ENCODE measurements around the gene GID4. TPM values are rescaled to one million over a fixed set of nuclear protein-coding genes. Genes with fewer than 3 reads are reported as not detected.

The GID4 gene
- total and polyA plus RNA-seq, 4 donors, result 1.7 to 4.9 (median 3.7) TPM

DNA sequence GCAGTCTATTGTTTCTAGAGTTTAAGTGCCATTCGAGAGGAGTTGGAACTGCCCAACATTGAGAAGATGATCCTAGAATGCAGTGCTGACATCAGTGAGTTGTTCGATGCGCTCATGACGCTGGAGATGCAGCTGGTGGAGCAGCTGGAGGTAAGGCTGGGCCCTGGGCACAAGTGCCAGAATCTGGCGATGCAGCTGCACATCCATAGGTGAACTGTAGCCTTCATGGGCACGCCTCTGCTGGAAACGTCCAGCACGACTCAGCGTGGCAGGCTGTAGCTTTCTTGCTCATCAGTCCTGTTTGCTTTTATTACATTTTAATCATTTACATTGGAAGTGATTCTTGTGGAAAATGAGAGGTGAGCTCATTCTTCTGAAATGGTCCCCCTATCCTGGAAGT lies 34.9 kb upstream of the GID4 start:
- Histone ChIP-seq H3K9ac (ENCODE audit: low read depth in 1 of 2, low read length in 2 of 2) (no peak overlapping the region), H3K36me3 (ENCODE audit: control insufficient read depth in 4 of 4, insufficient read depth in 3 of 4, low read depth in 1 of 4, low read length in 3 of 4) (peaks cover 0 to 12% (median 0%) of the 10 kb centered on the region in 4 donors), H3K4me3 (ENCODE audit: low read depth in 1 of 3, low read length in 3 of 3) (no peak overlapping the region), H3K4me1 (ENCODE audit: control insufficient read depth in 4 of 4, insufficient read depth in 4 of 4, low read length in 3 of 4) (no peaks in the 10 kb centered on the region), H3K9me3 (ENCODE audit: control insufficient read depth in 4 of 4, low read length in 3 of 4) (no peaks in the 10 kb centered on the region), H3K27me3 (ENCODE audit: control insufficient read depth in 4 of 4, insufficient read depth in 4 of 4, low read length in 3 of 4) (no peaks in the 10 kb centered on the region), H3K27ac (ENCODE audit: low read depth in 1 of 2, low read length in 2 of 2) (no peak overlapping the region)
- DNase-seq (ENCODE audit: low spot score), result no peak
- no peak for TF ChIP-seq YY1 (IDR thresholded peaks at IDR 0.05)
- TF ChIP-seq TAF1 (conservative IDR thresholded peaks at IDR 0.05), result no peak
- no peak for TF ChIP-seq FOXA1 (IDR thresholded peaks at IDR 0.05)
- TF ChIP-seq HNF4G (IDR thresholded peaks at IDR 0.05), result no peak
- TF ChIP-seq, protein P1, sequence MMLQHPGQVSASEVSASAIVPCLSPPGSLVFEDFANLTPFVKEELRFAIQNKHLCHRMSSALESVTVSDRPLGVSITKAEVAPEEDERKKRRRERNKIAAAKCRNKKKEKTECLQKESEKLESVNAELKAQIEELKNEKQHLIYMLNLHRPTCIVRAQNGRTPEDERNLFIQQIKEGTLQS (IDR thresholded peaks at IDR 0.05), result no peak
- TF ChIP-seq, protein P2, sequence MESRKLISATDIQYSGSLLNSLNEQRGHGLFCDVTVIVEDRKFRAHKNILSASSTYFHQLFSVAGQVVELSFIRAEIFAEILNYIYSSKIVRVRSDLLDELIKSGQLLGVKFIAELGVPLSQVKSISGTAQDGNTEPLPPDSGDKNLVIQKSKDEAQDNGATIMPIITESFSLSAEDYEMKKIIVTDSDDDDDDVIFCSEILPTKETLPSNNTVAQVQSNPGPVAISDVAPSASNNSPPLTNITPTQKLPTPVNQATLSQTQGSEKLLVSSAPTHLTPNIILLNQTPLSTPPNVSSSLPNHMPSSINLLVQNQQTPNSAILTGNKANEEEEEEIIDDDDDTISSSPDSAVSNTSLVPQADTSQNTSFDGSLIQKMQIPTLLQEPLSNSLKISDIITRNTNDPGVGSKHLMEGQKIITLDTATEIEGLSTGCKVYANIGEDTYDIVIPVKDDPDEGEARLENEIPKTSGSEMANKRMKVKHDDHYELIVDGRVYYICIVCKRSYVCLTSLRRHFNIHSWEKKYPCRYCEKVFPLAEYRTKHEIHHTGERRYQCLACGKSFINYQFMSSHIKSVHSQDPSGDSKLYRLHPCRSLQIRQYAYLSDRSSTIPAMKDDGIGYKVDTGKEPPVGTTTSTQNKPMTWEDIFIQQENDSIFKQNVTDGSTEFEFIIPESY (IDR thresholded peaks at IDR 0.05), result no peak
- TF ChIP-seq FOXA2 (IDR thresholded peaks at IDR 0.05), result no peak
- TF ChIP-seq SP1 (IDR thresholded peaks at IDR 0.05), result no peak
- no peak for TF ChIP-seq NR2F2 (IDR thresholded peaks at IDR 0.05)
- no peak for TF ChIP-seq HNF4A (conservative IDR thresholded peaks at IDR 0.05)
- no peak for TF ChIP-seq REST (IDR thresholded peaks at IDR 0.05)
- no peak for TF ChIP-seq RXRA (IDR thresholded peaks at IDR 0.05)
- TF ChIP-seq, protein P3, sequence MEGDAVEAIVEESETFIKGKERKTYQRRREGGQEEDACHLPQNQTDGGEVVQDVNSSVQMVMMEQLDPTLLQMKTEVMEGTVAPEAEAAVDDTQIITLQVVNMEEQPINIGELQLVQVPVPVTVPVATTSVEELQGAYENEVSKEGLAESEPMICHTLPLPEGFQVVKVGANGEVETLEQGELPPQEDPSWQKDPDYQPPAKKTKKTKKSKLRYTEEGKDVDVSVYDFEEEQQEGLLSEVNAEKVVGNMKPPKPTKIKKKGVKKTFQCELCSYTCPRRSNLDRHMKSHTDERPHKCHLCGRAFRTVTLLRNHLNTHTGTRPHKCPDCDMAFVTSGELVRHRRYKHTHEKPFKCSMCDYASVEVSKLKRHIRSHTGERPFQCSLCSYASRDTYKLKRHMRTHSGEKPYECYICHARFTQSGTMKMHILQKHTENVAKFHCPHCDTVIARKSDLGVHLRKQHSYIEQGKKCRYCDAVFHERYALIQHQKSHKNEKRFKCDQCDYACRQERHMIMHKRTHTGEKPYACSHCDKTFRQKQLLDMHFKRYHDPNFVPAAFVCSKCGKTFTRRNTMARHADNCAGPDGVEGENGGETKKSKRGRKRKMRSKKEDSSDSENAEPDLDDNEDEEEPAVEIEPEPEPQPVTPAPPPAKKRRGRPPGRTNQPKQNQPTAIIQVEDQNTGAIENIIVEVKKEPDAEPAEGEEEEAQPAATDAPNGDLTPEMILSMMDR (IDR thresholded peaks at IDR 0.05; ENCODE audit: low read depth, low read length, missing input control), result no peak
- TF ChIP-seq GABPA (IDR thresholded peaks at IDR 0.05 in 1 of 2, conservative IDR thresholded peaks at IDR 0.05 in 1 of 2), result no peak
- no peak for TF ChIP-seq JUND (IDR thresholded peaks at IDR 0.05)
- TF ChIP-seq EGR1 (IDR thresholded peaks at IDR 0.05; ENCODE audit: low read depth in 2 of 2), result no peak
- TF ChIP-seq, protein P4, sequence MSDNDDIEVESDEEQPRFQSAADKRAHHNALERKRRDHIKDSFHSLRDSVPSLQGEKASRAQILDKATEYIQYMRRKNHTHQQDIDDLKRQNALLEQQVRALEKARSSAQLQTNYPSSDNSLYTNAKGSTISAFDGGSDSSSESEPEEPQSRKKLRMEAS (IDR thresholded peaks at IDR 0.05), result no peak
- WGBS, result 92% methylated on average over 9 of the region's 9 CpGs
